HG03060 (cell line): ENCODE measurements around the gene PRKACA.

Experiments
- ATAC-seq: cut with Tn5 transposase; IDR thresholded peaks from one replicate; pipeline ENCODE4 v1.9.1; 2021; ENCODE audit warnings: low read depth, moderate number of reproducible peaks; ENCODE audit not compliant: unreplicated experiment

PRKACA gene

DNA sequence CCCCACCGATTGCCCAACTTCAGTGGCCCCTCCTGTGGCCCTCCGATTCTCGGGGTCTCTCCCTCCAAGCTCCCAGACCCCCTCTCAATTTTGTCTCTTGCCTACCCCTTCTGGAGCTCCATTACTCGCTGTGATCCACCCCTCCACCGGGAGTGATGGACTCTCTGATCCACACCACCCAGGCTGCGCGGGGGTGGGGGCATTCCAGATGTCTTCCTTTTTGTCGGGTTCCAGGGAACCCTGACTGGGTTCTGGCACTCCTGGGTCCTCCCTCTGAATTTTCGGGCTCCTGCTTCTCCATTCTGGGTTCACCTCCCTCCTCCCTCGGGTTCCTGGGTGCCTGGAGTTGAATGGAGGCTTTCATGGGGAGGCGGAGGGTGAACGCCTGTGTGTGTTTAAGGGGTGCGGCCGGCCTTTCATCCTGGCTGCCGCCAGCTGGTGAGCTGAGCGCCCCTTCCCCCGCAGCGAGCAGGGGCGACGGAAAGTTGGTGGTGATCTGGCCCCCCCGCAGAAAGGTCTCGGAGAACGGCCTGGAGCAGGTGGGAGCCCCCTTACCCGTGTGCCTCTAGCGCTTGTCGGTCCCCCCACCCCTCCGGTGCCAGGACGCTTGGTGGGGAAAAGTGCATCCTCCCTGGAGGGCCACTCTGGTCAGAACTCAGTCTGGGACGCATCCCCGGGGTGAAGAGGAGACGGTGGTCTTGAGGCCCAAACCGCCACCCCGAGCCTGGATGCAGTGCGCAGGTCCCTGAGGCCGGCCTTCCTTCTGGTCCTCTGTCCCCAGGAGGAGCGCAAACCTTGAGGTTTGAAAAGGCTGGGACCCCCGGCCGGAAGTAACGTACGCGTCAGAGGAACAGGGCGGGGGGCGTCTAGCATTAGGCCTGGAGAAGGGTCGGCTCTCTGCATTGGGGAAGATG, 43.4 kb downstream of the PRKACA start:
- no peak for ATAC-seq

GRCh38 chr19:14073261-14073924, 44.2 kb downstream of the PRKACA start:
- no peak for ATAC-seq

DNA sequence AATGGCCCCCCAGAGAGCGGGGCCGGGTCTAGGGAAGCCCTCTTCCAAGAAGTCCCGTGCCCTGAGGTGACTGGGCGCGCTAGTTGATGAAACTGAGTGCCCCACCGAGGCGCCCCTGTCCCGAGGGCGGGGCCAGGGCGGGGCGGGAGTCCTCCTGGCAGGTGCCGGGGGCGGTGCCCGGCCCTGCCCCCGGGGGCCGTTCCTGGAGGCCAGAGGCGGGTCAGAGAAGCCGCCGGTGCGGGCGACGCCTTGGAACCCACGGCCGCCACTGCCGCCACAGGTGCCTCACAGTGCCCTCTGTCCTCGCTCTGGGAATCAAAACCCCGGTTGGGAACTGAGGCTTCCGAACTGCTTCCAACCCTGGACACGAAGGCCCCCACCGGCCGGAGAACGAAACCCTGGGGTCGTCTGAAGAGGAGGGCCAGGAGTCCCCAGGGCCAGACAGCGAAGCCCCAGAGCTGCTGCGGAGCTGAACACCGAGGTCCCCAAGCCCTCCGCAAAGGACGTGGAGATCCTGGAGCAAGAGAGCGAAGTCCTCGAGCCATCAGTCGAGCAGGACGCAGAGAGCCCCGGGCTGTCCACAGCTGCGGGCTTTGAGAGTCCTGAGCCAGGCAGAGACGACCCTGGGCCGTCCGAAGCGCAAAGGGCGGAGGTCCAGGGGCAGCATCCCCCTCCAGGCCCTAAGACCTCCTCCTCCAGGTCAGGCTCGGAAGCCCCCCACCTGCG, 44.9 kb downstream of the PRKACA start, which contains the start of gene MISP3:
Gene MISP3, plus strand, starts transcription at position 252 of the 726 bp plus-strand sequence. CDS start 524 bp downstream, outside the sequence.
- ATAC-seq: no peak

DNA sequence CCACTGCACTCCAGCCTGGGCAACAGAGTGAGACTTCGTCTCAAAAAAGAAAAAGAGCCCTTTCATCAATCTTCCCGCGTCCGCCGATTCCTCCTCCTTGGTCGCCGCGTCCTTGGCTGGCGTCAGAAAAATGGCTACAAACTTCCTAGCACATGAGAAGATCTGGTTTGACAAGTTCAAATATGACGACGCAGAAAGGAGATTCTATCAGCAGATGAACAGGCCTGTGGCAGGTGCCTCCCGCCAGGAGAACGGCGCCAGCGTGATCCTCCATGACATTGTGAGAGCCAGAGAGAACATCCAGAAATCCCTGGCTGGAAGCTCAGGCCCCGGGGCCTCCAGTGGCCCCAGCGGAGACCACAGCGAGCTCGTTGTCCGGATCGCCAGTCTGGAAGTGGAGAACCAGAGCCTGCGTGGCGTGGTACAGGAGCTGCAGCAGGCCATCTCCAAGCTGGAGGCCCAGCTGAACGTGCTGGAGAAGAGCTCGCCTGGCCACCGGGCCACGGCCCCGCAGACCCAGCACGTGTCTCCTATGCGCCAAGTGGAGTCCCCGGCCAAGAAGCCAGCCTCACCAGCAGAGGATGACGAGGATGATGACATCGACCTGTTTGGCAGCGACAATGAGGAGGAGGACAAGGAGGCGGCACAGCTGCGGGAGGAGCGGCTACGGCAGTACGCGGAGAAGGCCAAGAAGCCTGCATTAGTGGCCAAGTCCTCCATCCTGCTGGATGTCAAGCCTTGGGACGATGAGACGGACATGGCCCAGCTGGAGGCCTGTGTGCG, 47.1 kb downstream of the PRKACA start:
- no peak for ATAC-seq

GRCh38 chr19:14066134-14066533, 51.4 kb downstream of the PRKACA start:
- no peak for ATAC-seq

DNA sequence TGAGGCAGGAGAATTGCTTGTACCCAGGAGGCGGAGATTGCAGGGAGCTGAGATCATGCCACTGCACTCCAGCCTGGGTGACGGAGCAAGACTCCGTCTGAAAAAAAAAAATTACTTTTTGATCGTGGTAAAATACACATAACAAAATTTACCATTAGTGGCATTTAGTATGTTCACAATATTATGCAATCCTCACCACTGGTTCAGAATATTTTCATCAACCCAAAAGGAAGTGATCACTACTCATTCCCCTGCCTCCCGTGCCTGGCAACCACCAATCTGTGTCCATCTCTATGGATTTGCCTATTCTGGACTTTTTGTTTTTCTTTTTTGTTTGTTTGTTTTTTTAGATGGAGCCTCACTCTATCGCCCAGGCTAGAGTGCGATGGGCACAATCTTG, 54.5 kb downstream of the PRKACA start:
- ATAC-seq: no peak

GRCh38 chr19:14062558-14062855, 55.1 kb downstream of the PRKACA start:
- no peak for ATAC-seq

DNA sequence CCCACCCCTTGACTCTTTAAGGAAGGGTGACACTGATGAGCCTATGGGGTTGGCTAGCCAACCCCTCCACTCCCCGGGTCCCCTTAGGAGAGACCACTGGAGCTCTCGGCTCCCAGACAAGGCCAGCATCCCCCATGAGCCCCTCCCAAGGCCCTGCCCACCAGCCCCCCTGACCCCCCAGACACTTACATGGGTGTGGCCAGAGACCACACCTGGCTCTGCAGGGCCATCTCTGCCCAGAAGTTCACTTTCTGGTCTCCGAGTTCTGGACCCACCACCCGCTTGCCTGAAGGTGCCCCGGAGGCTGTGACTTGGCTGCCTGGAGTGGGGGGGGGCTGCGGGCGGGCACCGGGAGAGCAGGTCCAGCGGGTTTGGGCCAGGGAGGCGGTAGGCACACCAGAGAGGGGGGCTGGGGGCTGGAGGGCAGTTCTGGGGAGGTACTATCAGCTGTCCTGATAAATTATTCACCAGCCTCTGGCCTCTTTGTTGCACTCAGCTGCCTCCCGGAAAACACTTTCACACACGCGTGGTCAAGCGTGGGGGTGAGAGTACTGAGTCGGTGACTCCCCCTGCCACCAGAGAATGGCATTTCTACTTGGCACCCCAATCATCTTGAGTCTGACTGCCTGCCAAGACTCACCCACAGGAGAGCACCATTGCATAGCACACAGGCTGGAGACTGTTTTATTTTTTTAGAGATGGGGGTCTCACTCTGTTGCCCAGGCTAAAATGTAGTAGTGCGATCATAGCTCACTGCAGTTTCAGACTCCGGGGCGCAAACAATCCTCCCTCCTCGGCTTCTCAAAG, 55.6 kb downstream of the PRKACA start, which contains the start of gene PALM3:
Gene PALM3, minus strand, starts transcription at position 326 of the 807 bp plus-strand sequence. Its CDS starts 96 bp downstream, at position 230.
- no peak for ATAC-seq

DNA sequence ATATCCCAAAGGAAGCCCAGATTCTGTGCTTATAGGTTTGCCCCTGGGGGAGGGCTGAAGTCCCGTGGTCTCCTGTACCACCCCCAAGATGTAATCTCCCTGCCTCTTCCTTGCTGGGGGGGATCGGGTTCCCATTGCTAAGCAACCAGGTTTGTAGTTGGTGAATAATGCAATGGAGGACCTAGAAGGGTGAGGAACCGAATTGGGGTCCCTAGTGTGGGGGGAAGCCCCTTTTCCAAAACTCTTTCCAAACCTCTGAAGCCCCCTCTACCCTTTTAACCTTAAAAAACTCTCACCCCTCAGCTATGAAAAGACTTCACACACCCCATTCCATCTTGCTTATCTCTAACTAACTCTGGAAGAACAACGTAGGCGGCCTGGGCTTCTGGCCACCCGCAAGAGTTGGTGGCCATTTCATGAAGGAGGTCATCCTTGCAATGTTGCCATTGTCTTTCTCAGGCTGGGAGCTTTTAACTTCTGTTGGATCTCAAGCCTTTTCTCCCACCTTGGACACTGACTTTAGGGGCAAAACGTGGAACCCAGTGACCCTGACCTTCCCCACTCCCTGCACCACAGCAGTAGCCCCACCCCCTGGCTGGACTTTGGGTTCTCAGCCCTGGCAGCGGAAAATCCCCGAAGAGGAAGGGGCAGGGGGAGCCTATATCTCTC, 56.3 kb downstream of the PRKACA start:
- no peak for ATAC-seq

- ATAC-seq: no peak
Measured at GRCh38 chr19:14059652-14060155, 57.9 kb downstream of the PRKACA start.

DNA sequence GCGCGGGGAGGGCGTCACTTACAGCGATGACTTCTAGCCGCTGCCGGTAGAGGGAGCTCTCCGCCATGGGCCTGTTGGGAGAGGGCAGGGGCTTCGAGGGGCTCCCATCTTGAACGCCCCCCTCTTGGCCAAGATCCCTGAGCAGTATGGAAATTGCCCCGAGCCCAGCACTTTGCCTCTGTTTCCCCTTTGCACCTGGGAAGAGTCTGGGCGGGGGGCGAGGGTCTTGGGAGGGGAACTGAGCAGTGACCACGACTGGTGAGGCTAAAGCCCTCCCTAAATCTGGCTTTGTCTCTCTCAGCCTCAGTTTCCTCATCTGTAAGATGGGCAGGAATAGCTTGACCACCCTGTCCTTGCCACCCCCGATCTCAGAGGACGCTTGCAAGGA, 58.5 kb downstream of the PRKACA start:
- no peak for ATAC-seq

DNA sequence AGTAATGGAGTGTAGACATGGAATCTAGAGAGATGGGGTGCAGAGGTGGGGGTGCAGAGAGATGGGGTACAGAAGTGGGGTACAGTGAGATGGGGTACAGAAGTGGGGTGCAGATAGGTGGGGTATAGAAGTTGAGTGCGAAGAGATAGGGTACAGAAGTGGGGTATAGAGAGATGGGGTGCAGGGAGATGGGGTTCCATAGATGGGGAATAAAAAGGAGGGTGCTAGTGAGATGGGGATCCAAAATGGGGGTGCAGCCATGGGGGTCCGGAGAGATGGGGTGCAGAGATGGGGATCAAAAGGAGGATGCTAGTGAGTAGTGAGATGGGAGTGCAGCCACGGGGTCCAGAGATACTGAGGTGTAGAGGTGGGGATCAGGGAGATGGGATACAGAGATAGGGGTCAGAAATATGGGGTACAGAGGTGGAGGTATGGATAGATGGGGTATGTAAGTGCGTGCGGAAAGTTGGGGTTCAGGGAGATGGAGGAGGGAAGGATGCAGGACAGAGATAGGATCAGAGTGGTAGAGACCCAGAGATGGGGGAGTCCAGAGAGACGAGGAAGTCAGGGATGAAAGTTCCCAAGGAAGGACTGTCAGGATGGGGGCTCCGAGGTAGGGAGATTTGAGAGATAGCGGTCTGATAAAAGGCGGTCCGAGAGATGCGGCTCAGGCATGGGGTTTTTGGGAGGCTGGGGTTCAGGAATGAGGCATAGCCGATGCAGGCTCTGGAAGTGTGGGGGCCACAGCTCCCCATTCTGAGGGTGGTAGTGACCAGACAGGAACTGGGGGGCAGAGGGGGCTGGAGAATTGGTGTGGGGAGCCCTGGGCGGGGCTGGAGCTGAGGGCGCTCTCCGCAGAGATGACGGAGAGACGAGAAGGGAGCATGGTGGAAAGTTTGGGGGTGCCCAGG, 59.1 kb downstream of the PRKACA start:
- no peak for ATAC-seq

GRCh38 chr19:14056741-14057356, 60.7 kb downstream of the PRKACA start:
- ATAC-seq: no peak

DNA sequence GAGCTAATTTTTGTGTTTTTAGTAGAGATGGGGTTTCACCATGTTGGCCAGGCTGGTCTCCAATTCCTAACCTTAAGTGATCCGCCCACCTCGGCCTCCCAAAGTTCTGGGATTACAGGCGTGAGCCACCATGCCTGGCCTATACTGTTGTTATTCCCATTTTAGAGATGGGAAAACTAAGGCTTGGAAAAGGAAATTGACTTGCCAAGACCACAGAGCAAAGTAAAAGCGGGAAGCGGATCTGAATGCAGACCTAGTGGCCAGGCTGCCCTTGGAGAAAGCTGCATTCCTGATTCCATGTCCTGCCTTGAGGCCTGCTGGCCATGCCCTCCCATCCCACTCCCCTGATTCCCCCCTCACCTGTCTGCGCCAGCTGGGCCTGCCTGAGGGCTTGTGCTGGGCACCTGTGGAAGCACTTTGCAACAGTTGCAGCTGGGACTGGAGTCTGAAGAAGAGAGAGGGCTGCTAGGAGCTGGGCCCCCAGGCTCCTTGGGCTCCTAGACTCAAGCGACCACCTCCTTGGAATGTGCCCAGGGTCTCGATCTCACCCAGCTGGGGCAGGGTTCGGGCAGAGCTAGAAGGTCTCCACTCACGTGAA, 61.4 kb downstream of the PRKACA start:
- no peak for ATAC-seq

DNA sequence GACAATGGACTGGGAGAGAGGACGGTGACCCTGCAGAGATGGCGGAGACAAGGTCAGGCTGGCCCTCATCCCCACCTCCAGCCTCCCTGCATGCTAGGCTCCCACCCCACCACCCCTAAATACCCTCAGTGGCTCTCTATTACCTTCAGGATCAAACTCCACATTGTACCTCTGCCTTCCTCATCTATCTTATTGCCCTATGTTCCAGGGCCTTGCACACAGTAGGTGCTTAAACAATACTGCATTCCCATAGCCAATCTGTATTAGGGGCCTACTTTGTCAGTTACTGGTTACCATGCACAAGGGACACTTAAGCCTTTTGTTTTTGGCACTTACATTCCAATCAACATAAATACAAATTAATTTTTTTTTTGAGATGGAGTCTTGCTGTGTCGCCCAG, 62.2 kb downstream of the PRKACA start:
- ATAC-seq: no peak

DNA sequence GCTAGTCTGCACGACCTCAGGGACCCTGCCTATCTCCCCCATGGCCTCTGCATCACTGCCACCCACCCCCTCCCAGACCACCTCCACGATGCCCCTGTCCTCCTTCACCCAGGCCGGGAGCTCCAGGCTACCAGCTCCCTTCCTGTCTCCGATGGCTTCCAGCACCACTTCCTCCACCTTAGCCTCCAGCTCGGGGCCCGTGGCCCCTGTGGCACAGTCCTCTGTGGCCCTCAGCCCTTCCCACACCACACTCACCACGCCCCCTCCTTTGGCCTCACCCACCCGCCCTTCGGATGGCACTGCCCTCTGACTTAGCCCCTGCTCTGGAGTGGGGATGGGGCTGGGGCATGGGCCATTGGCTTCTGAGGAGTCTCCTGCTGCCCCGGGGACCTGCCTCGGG, 62.8 kb downstream of the PRKACA start:
- no peak for ATAC-seq

GRCh38 chr19:14054099-14054498, 63.5 kb downstream of the PRKACA start:
- no peak for ATAC-seq
